ENCODE measurements around the gene MARS1. TPM values are rescaled to one million over a fixed set of nuclear protein-coding genes. Genes with fewer than 3 reads are reported as not detected.
"Not testable (repeated sequence)": the region's sequence is repeated elsewhere in the genome, so short reads cannot be mapped to it uniquely, and the experiment has no call there.

The MARS1 gene
- total RNA-seq, 1 experiment from 2014 or later: 209 TPM

- intact Hi-C loops (cut with micrococcal nuclease): no loop called here
- peaks cover 63% of the 10 kb centered on the region for H3K36me3 ChIP-seq (ENCODE audit: low read depth, low read length)
- POLR2A ChIA-PET (ENCODE audit: unreplicated experiment): no interaction called here
Observed at GRCh38 chr12:57513266-57513665, 25.4 kb downstream of the MARS1 start.

DNA sequence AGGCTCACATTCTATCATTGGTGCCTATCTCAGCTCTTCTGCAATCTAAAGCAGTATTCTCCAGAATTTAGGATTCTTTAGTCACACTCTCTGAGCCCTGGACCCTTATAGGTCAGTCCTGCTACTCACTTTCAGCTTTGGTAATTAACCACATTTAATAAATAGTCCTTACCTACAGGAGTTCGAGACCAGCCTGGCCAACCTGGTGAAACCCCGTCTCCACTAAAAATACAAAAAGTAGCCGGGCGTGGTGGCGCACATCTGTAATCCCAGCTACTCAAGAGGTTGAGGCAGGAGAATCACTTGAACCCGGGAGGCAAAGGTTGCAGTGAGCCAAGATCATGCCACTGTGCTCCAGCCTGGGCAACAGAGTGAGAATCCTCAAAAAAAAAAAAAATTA, 25.8 kb downstream of the MARS1 start:
- H3K27me3 ChIP-seq (ENCODE audit: low read length); H3F3A ChIP-seq (ENCODE audit: low read length, unreplicated experiment); H3K4me3 ChIP-seq (ENCODE audit: low read length); H3K4me2 ChIP-seq (ENCODE audit: low read length); DNase-seq; H3K27ac ChIP-seq (ENCODE audit: low read length); CTCF ChIA-PET; BruUV-seq (replicated peaks); ATAC-seq; H3K9ac ChIP-seq (ENCODE audit: low read length); intact Hi-C loops (cut with micrococcal nuclease); H2AFZ ChIP-seq (ENCODE audit: low read length); H3K9me2 ChIP-seq (replicated peaks; ENCODE audit: low read length); H3K4me1 ChIP-seq (ENCODE audit: insufficient read depth, low read length); H3K9me3 ChIP-seq (ENCODE audit: low read length); POLR2A ChIA-PET (ENCODE audit: unreplicated experiment): not testable (repeated sequence)
- peaks cover 14% of the 10 kb centered on the region; the same call in 1 of the 2 replicates for H4K20me1 ChIP-seq (ENCODE audit: low read length)
- peaks cover 64% of the 10 kb centered on the region for H3K36me3 ChIP-seq (ENCODE audit: low read depth, low read length)
- peaks cover 19% of the 10 kb centered on the region for H3K79me2 ChIP-seq (ENCODE audit: low read length)

More at GRCh38 chr12:57513266-57513665, 25.4 kb downstream of the MARS1 start:
- H3K79me2 ChIP-seq (ENCODE audit: low read length): peaks cover 15% of the 10 kb centered on the region
- no peaks in the 10 kb centered on the region for H3K27me3 ChIP-seq (ENCODE audit: low read length)
- H2AFZ ChIP-seq (ENCODE audit: low read length): no peak overlapping the region
- CTCF ChIA-PET: no interaction called here
- H3K4me1 ChIP-seq (ENCODE audit: insufficient read depth, low read length): peaks cover 7% of the 10 kb centered on the region; the same call in 1 of the 2 replicates
- no TSS peak for BruUV-seq (replicated peaks)
- H3K9me3 ChIP-seq (ENCODE audit: low read length): no peaks in the 10 kb centered on the region
- no peak overlapping the region for H3K27ac ChIP-seq (ENCODE audit: low read length)
- no peak overlapping the region for H3K9ac ChIP-seq (ENCODE audit: low read length)
- H3K9me2 ChIP-seq (replicated peaks; ENCODE audit: low read length): no peaks in the 10 kb centered on the region
- DNase-seq (no peak), ATAC-seq (no peak)
- peaks cover 10% of the 10 kb centered on the region; the same call in 1 of the 2 replicates for H4K20me1 ChIP-seq (ENCODE audit: low read length)
- no peak overlapping the region for H3K4me3 ChIP-seq (ENCODE audit: low read length)
- H3K4me2 ChIP-seq (ENCODE audit: low read length): no peak overlapping the region
- TF ChIP-seq, protein P1, sequence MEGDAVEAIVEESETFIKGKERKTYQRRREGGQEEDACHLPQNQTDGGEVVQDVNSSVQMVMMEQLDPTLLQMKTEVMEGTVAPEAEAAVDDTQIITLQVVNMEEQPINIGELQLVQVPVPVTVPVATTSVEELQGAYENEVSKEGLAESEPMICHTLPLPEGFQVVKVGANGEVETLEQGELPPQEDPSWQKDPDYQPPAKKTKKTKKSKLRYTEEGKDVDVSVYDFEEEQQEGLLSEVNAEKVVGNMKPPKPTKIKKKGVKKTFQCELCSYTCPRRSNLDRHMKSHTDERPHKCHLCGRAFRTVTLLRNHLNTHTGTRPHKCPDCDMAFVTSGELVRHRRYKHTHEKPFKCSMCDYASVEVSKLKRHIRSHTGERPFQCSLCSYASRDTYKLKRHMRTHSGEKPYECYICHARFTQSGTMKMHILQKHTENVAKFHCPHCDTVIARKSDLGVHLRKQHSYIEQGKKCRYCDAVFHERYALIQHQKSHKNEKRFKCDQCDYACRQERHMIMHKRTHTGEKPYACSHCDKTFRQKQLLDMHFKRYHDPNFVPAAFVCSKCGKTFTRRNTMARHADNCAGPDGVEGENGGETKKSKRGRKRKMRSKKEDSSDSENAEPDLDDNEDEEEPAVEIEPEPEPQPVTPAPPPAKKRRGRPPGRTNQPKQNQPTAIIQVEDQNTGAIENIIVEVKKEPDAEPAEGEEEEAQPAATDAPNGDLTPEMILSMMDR (conservative IDR thresholded peaks at IDR 0.05; ENCODE audit: low read depth, low read length): no peak
- TF ChIP-seq EZH2 (IDR thresholded peaks at IDR 0.05; ENCODE audit: low read length, unreplicated experiment): no peak
- no peak for TF ChIP-seq EZH2phosphoT487 (IDR thresholded peaks at IDR 0.05; ENCODE audit: borderline replicate concordance, low read length)
- H3F3A ChIP-seq (ENCODE audit: low read length, unreplicated experiment): no peaks in the 10 kb centered on the region

DNA sequence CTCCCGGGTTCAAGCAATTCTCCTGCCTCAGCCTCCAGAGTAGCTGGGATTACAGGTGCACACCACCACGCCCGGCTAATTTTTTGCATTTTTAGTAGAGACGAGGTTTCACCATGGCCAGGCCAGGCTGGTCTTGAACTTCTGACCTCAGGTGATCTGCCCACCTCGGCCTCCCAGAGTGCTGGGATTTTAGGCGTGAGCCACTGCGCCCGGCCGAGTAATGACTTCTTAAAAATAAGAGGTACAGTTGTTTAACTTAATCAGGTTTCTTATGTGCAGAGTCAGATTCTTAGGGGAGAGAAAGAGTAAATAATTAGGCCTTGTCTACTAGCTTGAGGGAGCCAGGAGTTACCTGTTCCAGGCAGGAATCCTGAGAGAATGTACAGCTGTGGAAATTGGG, 26.4 kb downstream of the MARS1 start:
- H3K27ac ChIP-seq (ENCODE audit: low read length); ATAC-seq; DNase-seq; H3K9ac ChIP-seq (ENCODE audit: low read length); H3K4me3 ChIP-seq (ENCODE audit: low read length); H3K27me3 ChIP-seq (ENCODE audit: low read length); H3K9me2 ChIP-seq (replicated peaks; ENCODE audit: low read length); intact Hi-C loops (cut with micrococcal nuclease); BruUV-seq (replicated peaks); H3K9me3 ChIP-seq (ENCODE audit: low read length); H3F3A ChIP-seq (ENCODE audit: low read length, unreplicated experiment); H2AFZ ChIP-seq (ENCODE audit: low read length); H3K4me2 ChIP-seq (ENCODE audit: low read length); POLR2A ChIA-PET (ENCODE audit: unreplicated experiment): not testable (repeated sequence)
- CTCF ChIA-PET: interaction anchor here (0.6 kb wide), 1 partner anchor 207 kb away, joined by 5 read pairs; no protein-coding TSS in a partner anchor
- H4K20me1 ChIP-seq (ENCODE audit: low read length): peaks cover 19% of the 10 kb centered on the region
- H3K36me3 ChIP-seq (ENCODE audit: low read depth, low read length): peaks cover 65% of the 10 kb centered on the region
- peaks cover 13% of the 10 kb centered on the region for H3K4me1 ChIP-seq (ENCODE audit: insufficient read depth, low read length)
- H3K79me2 ChIP-seq (ENCODE audit: low read length): peaks cover 25% of the 10 kb centered on the region
